SK-N-DZ (cell line): ENCODE results near the gene B3GNT8.
"Not testable (repeated sequence)": the region's sequence is repeated elsewhere in the genome, so short reads cannot be mapped to it uniquely, and the experiment has no call there.

ENCODE experiments used
- DNase-seq: peaks from one replicate; pipeline ENCODE4 v3.0.0-alpha.2; 2015; ENCODE audit warnings: low spot score

The B3GNT8 gene

GRCh38 chr19:41437944-41438574 is 10.9 kb upstream of the B3GNT8 start:
- DNase-seq: no peak

GRCh38 chr19:41436674-41436951 is 9.4 kb upstream of the B3GNT8 start:
- no peak for DNase-seq

GRCh38 chr19:41435936-41436673 is 8.9 kb upstream of the B3GNT8 start:
- DNase-seq: no peak

- DNase-seq: not testable (repeated sequence)
Measured at GRCh38 chr19:41435376-41435775, 8.2 kb upstream of the B3GNT8 start.

GRCh38 chr19:41434450-41434849 is 7.3 kb upstream of the B3GNT8 start:
- no peak for DNase-seq

GRCh38 chr19:41433171-41433570 is 6.0 kb upstream of the B3GNT8 start:
- DNase-seq: no peak

GRCh38 chr19:41431426-41432386 is 4.5 kb upstream of the B3GNT8 start:
- DNase-seq: no peak

- no peak for DNase-seq
Measured at GRCh38 chr19:41430922-41431321, 3.7 kb upstream of the B3GNT8 start.

GRCh38 chr19:41428481-41428859 is 1.3 kb upstream of the B3GNT8 start:
- no peak for DNase-seq

GRCh38 chr19:41427647-41428480 is 690 bp upstream of the B3GNT8 start:
- DNase-seq: peak; percentile 58

GRCh38 chr19:41426116-41426841 is 895 bp downstream of the B3GNT8 start:
- no peak for DNase-seq

GRCh38 chr19:41425174-41426115 is 1.7 kb downstream of the B3GNT8 start:
- DNase-seq: no peak

- no peak for DNase-seq
Measured at GRCh38 chr19:41424335-41425173, 2.6 kb downstream of the B3GNT8 start.

GRCh38 chr19:41422955-41423354 is 4.2 kb downstream of the B3GNT8 start:
- no peak for DNase-seq

- DNase-seq: no peak
Measured at GRCh38 chr19:41422456-41422855, 4.7 kb downstream of the B3GNT8 start.

GRCh38 chr19:41421973-41422372 is 5.2 kb downstream of the B3GNT8 start:
- DNase-seq: no peak

- DNase-seq: no peak
Measured at GRCh38 chr19:41421314-41421713, 5.9 kb downstream of the B3GNT8 start.

- DNase-seq: no peak
Measured at GRCh38 chr19:41420101-41420880, 6.9 kb downstream of the B3GNT8 start.
